Measurements from ENCODE around the gene EPS8.
"Not testable (repeated sequence)": the region's sequence is repeated elsewhere in the genome, so short reads cannot be mapped to it uniquely, and the experiment has no call there.

Gene EPS8

DNA sequence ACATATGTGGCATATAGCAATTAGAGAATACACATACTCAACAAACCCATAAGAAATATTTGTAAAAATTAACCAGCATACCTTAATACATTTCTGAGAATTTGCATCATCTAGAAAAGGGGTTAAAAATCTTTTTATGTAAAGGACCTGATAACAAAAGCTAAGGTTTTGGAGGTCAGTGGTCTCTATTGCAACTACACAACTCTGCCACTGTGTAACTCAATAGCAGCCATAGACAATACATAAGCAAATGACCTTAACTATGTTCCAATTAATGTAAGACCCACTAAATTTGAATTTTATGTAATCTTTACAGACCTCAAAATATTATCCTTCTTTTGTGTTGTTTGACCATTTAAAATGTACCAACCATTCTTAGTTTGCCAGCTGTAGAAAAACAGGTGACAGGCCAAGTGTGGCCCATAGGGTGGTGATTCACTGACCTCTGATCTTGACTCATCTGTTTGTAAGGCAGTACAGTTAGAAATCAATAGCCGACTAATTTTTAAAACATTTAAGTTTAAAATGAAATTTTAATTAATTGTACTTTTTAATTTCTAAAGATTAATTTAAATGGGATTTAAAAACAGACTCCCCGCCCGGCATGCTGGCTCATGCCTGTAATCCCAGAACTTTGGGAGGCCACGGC, 7.4 kb upstream of the EPS8 start:
- DNase-seq, result no peak

GRCh38 chr12:15794836-15795235, 5.6 kb upstream of the EPS8 start:
- no peak for DNase-seq

GRCh38 chr12:15794196-15794595, 5.0 kb upstream of the EPS8 start:
- DNase-seq, result no peak

DNA sequence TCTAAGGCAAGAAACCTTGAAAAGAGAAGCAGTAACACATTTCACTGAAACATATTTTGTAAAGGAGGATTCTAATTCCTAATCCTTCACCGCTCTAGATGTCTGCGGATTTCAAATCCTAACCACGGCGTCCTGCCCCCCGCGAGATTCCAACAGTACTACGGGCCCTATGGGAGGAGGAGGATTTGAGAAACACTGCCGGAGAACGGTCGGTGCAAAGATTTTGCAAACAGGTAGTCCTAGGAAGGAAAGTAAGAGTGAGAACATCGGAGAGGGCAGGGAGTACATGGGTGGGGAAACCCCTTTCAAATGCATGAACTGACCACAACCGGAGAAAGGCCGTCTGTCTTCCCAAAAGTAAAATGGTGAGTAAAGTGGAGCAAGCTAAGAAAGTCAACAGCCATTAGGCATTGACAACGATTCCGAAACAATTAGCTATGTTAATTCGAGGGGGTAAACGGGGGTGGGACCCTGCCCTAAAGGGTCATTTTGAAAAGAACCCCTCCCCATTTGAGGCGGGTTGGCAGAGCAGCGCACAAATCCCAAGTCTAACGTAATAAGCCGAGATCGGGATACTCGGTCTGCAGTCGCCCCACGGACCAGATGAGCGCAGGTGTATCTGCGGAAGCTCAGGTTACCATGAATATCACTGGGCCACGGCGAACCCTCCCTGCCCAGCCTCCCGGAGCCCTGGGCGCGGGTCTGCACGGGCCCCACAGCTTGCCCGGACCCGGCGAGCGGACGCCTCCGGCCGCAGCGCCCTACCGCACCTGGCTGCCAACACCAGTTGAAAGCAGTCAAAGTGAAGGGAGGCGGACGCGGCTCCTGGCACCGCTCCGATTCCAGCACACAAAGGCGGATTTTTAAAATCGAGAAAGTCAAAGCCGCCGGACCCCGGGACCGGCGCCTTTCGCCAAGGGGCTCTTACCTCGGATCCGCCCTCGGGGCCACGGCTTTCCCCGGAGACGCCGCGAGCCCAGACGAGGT, 662 bp downstream of the EPS8 start:
- DNase-seq, result no peak

DNA sequence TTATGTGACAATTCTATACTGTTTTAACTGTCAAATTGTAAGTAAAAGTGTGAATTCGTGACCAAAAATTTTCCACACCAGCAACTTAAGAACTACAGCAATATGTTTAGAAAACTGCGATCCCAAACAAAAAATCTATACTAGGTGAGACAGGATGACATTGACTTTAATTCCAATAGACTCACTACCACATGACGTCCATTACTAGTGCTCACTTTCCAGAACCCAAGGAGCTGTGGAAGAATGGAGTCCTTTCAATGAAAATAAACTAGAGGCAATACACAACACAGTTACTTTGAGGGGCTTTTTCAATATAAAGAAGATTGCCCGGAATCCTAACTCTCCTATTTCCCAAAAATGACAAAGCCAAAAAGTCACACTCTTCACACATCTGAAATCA, 1.4 kb downstream of the EPS8 start:
- DNase-seq, result no peak

DNA sequence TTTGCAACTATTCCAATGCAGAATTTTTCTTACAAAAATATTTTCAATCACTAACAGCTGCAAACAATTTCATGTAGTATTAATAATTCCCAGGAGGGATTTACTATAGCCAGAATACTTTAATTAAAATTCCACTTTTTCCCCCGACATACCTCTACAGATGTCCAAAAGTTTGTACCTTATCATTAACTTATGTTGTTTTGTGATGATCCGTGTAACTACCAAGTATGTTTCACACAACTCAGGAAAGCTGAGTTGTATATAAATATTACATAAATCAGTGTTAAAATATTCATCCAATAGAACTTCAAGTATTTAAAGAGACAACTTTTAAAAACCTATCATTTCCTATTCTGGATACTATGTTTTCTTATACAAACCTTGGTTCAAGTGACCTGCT, 2.4 kb downstream of the EPS8 start:
- no peak for DNase-seq

DNA sequence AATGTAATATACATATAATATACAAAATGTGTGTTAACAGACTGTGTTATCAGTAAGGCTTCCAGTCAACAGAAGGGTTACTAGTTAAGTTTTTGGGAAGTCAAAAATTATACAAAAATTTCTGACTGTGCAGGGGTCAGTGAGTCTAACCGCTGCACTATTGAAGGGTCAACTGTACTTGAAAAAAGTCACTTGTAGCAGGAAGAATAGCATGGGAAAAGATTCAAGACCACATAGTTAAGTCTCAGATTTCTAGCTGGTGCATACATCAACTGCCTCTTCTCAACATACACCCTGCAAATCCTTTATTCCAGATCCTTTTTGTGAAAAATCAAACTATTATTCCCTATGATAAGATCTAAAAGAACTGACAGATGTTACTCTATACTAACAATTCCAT, 5.9 kb downstream of the EPS8 start:
- DNase-seq, result no peak

GRCh38 chr12:15782667-15783066, 6.5 kb downstream of the EPS8 start:
- no peak for DNase-seq

- no peak for DNase-seq
Measured at GRCh38 chr12:15779925-15780324, 9.3 kb downstream of the EPS8 start.

DNA sequence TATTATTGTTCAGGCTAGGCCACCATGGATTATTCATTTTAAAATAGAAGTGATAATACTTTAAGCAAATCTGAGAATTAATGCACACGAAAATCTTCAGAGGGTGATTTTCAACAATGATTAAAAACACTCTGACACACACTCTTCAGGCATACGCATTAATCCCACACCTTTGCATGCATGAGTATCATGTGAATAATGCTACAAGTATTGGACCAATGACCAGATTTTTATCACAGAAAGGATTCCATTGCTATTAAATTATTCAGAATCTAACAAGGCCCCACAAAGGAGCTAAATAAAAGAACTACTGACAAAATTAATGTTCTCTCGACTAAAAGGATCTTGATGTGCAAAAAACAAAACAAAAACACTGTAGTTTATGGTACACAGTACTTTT, 11.1 kb downstream of the EPS8 start:
- no peak for DNase-seq

DNA sequence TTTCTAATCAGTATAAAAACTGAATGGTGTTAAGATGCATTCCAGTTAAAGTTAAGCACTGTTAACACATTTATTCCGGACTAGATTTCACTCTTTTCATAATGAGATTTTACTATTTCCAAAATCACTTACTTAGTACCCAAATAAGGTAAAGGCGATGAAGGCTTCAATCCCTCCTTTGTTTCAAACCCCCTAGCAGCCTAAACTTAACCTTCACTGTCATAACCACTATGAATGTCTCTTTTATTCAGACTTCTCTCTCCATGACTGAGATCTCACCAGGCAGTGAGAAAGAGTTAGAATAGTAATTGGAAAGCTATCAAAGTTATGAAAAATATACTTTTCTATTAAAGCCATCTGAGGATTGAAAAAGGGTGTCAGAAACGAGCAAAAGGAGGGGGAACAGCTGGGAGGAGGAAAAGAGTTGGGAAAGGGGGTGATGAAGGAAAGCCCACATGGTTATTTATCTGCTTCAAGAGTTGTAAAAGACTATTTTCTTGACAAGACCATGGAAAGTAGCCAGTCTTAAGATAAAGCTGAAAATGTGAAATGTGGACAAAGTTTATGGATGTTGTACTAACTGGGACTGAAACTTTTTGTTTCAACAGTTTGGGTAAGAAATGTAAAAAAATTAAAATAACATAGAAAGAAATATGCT, 11.7 kb downstream of the EPS8 start:
- no peak for DNase-seq

DNA sequence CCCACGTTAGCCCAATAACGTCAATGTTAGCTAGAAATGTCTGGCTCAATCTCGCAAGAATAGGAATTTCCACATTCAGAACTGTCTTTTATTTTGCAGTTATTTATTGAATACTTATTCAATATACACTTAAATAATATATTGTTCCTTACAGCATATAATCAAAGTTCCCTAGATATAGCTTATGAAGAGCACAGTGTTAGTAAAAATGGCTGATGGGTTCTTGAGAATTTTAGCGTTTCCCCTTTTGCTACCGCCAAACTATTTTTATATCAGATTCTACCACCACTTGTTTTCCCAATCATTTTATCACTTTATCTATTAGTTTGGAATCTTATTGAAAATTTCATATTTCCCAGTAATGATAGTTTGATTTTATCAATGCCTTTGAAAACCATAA, 12.7 kb downstream of the EPS8 start:
- no peak for DNase-seq

GRCh38 chr12:15774819-15775218, 14.4 kb downstream of the EPS8 start:
- no peak for DNase-seq

GRCh38 chr12:15772405-15773018, 16.7 kb downstream of the EPS8 start:
- no peak for DNase-seq

GRCh38 chr12:15770581-15770980, 18.6 kb downstream of the EPS8 start:
- DNase-seq, result no peak

DNA sequence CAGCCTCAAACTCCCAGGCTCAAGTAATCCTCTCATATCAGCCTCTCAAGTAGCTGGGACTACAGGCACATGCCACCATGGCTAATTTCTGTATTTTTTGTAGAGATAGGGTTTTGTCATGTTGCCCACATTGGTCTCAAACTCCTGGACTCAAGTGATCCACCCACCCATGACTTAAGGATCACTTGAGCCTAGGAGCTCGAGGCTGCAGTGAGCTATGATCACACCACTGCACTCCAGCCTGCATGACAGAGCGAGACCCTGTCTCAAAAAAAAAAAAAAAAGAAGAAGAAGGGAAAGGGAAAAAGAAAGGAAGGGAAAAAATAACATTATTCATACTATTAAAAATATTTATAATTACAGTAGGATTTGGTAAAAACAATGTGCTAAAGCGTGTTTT, 19.2 kb downstream of the EPS8 start:
- DNase-seq, result no peak

DNA sequence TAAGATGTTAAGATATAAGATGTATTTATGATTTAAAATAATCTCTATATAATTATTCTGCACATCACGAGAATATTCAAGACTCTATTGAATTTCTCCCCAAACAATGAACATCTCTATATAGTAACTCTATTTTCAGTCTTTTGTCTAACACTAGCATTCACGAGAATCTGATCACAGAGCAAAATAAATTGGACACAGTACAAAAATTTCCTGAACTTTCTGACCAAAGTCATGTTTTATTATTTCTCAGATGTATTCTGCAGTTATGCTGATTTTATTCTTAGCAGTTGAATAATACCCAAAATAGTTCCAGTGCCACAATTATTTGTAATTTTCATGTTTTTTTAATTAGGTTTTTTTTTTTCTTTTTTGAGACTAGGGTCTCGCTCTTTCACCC, 19.6 kb downstream of the EPS8 start:
- DNase-seq, result no peak

DNA sequence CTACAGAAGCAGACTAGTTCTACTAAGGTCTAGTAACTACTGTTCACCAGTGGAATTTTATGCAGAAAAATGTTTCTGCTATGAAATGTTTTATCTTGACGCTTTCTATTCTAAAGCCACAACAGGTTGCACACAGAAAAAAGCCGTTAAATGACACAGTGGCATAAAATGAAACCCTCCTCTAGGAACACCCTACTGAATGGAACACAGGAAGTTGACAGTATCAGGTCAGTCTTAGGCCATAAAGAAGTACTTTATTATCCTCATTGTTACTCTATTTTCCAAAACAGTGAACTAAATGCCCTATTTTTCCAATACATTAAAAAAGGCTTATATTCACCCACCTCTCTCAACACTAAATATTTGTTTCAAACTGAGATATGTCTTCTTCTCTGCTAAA, 21.9 kb downstream of the EPS8 start:
- no peak for DNase-seq

DNA sequence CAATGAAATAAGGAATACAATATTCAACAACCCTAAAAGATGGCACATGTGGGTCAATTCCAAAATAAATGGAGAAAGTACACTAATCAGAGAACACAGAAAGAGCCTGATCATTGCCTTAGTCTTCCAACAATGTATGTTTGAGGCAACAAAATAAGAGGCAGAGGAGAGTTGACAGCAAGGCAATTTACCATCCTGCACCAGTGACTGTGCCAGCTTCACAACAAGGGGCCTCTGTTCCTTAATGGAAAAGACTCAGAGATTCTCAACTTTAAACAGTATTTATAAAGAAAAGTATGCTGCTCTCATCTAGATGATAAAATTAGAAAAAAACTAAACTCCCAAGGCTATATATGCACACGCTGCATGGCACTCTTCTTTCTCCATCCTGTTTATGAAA, 25.9 kb downstream of the EPS8 start:
- DNase-seq, result no peak

GRCh38 chr12:15762162-15762561, 27.0 kb downstream of the EPS8 start:
- DNase-seq, result not testable (repeated sequence)

- peak; percentile 63 for DNase-seq
Measured at GRCh38 chr12:15757553-15758255, 31.5 kb downstream of the EPS8 start.

DNA sequence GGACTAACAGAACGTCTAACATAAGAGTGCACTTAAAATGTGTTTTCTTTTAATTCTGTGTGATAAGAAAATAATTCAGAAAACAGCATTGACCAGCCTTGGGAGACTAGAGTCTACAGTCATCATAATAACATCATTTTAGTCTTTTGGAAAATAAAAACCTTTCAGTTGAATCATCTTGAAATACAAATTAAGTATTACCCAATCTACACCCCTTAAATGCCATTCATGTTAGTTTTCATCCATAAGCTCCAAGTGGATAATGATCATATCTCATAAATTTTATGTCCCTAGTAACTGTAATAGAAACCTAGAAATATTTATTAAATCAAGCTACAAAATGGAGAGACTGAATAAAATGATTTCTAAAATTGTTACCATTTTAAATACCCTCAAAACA, 32.4 kb downstream of the EPS8 start:
- DNase-seq, result no peak

GRCh38 chr12:15754233-15754632, 35.0 kb downstream of the EPS8 start:
- no peak for DNase-seq
